AG04450 (cell line): ENCODE measurements around the gene TSPOAP1. TPM values are rescaled to one million over a fixed set of nuclear protein-coding genes. Genes with fewer than 3 reads are reported as not detected.

Source experiments
- CTCF ChIA-PET: fragments of 300-600, 350-600 bp; formaldehyde crosslinking; extraction: SDS; loops from one replicate; lab custom pipeline; 2022; ENCODE audit warnings: antibody characterized with exemption, inconsistent platforms; lab: Charles Lee
- POLR2A ChIA-PET: fragments of 350-600 bp; formaldehyde crosslinking; extraction: SDS; loops from one replicate; lab custom pipeline; 2021; ENCODE audit warnings: antibody characterized with exemption, inconsistent platforms; lab: Yijun Ruan, JAX
- DNase-seq: peaks from one replicate; pipeline ENCODE4 v3.0.0-alpha.2; 2011; ENCODE audit warnings: low read depth, low spot score
- H3K27ac ChIP-seq: one replicate; pipeline ENCODE4 v1.5.1; 2012; ENCODE audit warnings: low read depth, low read length, control low read depth
- H3K27me3 ChIP-seq: one replicate; pipeline ENCODE4 v1.6.0; 2012; ENCODE audit warnings: low read length; ENCODE audit not compliant: control insufficient read depth, insufficient read depth
- H3K4me3 ChIP-seq: 2 replicates; pipeline ENCODE4 v1.5.1; 2011; ENCODE audit warnings: mild to moderate bottlenecking, low read depth, low read length, control low read depth
- H3K9me3 ChIP-seq: 2 replicates; pipeline ENCODE4 v1.5.1; 2012; ENCODE audit warnings: low read length; ENCODE audit not compliant: control insufficient read depth, insufficient read depth
- polyA plus RNA-seq: library from polyadenylated mRNA; depleted of rRNA; stranded (reverse); fragments of >200 nt; gene quantifications from 2 replicates; pipeline ENCODE4 v1.2.3, GENCODE V29; 2011
- TF ChIP-seq, protein P1 (sequence below): IDR thresholded peaks from 2 replicates; pipeline ENCODE4 v1.5.1; 2011; ENCODE audit warnings: low read depth, low read length, control low read depth, inconsistent platforms

TSPOAP1 gene
- polyA plus RNA-seq, 1 experiment: 1.7 TPM

DNA sequence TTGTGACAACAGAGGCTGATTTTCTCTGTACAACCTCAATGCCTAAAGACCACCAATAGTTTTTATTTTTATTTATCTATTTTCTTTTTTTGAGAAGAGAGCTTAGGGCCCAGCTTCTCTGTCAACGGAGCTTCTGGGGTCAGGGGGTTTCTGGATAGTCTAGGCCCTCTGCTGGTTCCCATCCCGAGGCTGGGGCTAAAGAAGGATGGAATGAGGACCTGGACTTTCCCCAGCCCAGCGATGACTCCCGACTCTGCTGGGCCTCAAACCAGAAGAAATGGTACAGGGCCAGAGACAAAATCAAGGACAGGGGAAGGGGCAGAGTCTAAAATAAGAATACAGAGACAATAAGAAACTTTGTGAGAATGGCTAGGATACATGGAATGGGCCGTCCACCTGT is 5.7 kb upstream of the TSPOAP1 start:
- DNase-seq: no peak
- Histone ChIP-seq H3K9me3 (no peaks in the 10 kb centered on the region), H3K27ac (no peak overlapping the region), H3K27me3 (no peaks in the 10 kb centered on the region), H3K4me3 (no peak overlapping the region)
- ChIA-PET POLR2A (no interaction called here), CTCF (no interaction called here)
- TF ChIP-seq, protein P1, sequence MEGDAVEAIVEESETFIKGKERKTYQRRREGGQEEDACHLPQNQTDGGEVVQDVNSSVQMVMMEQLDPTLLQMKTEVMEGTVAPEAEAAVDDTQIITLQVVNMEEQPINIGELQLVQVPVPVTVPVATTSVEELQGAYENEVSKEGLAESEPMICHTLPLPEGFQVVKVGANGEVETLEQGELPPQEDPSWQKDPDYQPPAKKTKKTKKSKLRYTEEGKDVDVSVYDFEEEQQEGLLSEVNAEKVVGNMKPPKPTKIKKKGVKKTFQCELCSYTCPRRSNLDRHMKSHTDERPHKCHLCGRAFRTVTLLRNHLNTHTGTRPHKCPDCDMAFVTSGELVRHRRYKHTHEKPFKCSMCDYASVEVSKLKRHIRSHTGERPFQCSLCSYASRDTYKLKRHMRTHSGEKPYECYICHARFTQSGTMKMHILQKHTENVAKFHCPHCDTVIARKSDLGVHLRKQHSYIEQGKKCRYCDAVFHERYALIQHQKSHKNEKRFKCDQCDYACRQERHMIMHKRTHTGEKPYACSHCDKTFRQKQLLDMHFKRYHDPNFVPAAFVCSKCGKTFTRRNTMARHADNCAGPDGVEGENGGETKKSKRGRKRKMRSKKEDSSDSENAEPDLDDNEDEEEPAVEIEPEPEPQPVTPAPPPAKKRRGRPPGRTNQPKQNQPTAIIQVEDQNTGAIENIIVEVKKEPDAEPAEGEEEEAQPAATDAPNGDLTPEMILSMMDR: no peak

DNA sequence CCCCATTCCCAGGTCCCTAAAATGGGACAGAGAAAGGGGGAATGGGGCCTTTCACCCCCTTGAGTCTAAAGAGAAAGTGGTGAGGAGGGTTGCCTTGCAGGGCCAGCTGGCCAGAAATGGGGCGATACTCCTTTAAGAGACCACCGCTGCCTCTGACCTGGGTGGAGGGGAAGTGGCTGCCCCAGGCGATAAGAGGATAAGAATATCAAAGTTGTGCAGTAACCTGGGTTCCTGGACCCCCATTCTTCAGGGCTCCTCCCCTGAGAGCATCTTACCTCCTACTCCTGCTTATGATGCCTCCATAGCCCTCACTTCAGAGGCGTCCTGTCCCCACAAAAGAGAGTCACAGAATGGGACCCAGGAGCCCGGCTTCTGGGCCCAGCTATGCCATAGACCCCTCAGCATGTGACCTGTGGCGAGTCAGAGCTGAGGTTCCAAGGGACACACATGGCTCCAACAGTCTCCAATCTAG is 5.2 kb upstream of the TSPOAP1 start:
- ChIA-PET POLR2A (no interaction called here), CTCF (no interaction called here)

DNA sequence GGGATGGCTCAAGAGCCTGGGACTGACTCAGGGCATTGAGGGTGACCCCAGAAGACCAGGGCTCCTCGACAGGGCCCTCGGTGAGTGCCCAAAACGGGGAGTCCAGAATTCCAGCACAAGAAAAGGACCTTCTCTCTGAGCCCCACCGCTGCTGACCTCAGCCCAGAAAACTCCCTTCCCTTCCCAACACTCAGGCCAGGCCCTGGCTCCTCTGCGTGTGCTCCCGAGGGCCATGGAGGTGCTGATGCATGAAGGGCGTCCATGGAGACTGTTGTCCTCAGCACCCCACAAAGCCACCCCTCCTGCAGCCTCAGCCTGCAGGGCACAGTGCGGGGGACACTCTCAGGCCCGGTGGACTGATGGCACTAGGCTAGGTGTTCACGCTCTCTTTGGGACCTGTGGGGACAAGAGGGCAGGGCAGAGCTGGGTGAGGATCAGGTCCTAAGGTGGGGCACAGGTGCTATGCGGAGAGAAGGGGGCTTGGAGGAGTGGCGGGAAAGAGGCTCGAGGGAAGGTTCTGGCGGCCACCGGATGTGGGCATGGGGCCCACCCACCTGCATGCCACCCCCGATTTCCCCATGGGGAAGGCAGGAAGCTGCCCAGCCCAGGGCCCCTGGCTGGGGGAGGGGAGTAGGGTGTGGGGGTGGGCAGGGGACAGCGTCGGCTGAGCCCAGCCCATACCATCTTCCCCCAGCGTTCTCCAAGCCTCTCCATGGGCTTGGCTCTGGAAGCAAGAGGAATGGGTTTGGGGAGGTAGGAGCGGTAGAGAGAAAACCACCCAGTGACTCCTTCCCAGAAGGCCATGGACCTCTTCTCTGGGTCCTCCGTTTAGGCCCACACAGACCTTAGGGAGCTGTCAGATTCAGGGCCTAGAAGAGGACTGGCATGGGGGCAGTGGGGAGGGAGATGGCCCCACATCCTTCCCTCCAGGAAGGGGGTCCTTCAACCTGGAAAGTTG is 4.5 kb upstream of the TSPOAP1 start:
- H3K9me3 ChIP-seq: no peaks in the 10 kb centered on the region; the same call in 1 of the 2 replicates
- no peak for DNase-seq
- TF ChIP-seq, protein P1: no peak
- H3K4me3 ChIP-seq: no peak overlapping the region
- ChIA-PET CTCF (no interaction called here), POLR2A (interaction anchor here (1.1 kb wide), 1 partner anchor 9 kb away, joined by 3 read pairs; no protein-coding TSS in a partner anchor)
- H3K27me3 ChIP-seq: no peaks in the 10 kb centered on the region
- H3K27ac ChIP-seq: no peak overlapping the region

More for the DNA sequence above, 5.2 kb upstream of the TSPOAP1 start:
- no peaks in the 10 kb centered on the region for H3K27me3 ChIP-seq
- TF ChIP-seq, protein P1: no peak
- no peaks in the 10 kb centered on the region; the same call in 1 of the 2 replicates for H3K9me3 ChIP-seq
- H3K27ac ChIP-seq: no peak overlapping the region
- H3K4me3 ChIP-seq: no peak overlapping the region
- DNase-seq: no peak

DNA sequence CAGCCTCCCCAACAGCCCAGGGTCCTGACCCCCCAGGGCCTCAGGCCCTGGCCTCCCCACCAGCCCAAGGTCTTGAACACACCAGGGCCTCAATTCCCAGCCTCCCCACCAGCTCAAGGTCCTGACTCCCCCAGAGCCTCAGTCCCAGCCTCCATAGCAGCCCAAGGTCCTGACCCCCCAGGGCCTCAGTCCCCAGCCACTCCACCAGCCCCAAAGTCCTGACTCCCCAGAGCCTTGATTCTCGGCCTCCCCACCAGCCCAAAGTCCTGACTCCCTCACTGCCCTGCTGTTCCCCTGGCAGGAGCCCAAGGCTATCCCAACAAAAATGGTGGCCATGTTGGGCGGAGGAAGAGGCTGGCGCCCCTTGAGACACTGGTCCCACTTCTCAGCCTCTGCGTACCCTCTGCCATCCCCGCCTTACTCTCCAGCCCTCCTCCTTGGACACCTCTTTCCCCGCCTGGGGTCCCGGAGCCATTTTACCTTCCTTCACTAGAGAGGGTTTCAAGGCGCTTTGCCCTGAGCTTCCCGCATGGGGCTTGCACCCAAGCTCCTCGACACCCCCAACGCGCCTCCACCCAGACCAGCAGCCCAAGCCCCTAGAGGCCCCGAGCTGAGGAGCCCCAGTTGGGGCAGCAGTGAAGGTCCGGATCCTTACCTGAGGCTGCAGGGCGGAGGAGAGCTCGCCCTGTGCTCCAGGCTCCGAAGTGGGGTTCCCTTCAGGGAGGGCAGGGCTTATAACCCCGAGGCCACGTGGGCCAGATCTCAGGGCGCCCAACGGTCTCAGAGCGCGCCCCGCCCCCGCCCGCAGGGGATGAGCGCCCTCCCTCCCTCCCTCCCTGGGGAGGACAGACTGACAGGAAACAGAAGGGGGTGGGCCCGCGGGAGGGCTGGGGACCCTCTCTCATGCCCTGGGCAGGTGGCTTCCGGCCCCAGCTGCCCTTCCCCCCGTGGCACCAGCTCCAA is 3.5 kb upstream of the TSPOAP1 start:
- Histone ChIP-seq H3K9me3 (no peaks in the 10 kb centered on the region; the same call in 1 of the 2 replicates), H3K4me3 (no peak overlapping the region), H3K27me3 (no peaks in the 10 kb centered on the region), H3K27ac (no peak overlapping the region)
- DNase-seq: no peak
- POLR2A ChIA-PET: interaction anchor here (1.1 kb wide), 1 partner anchor 10 kb away, joined by 3 read pairs; no protein-coding TSS in a partner anchor
- TF ChIP-seq, protein P1: no peak
- CTCF ChIA-PET: no interaction called here
